SK-N-SH (cell line): Measurements from ENCODE around the gene PBX3.

Experiments
- CTCF ChIP-seq: fragments of 200-600 bp; sonication (generic); IDR thresholded peaks from 2 replicates; pipeline ENCODE4 v1.6.1; 2017; ENCODE audit warnings: antibody characterized with exemption, mild to moderate bottlenecking, moderate library complexity
- EP300 ChIP-seq, 2 experiments: IDR thresholded peaks; 2 replicates each; pipeline versions ENCODE4 v1.4.0 to v1.6.1; 2012; ENCODE audit warnings: borderline replicate concordance in 1 of 2, low read depth in 1 of 2, low read length in 1 of 2
- NRF1 ChIP-seq: IDR thresholded peaks from 2 replicates; pipeline ENCODE4 v1.6.1; 2012; ENCODE audit warnings: low read depth, mild to moderate bottlenecking, low read length
- TCF12 ChIP-seq: IDR thresholded peaks from 2 replicates; pipeline ENCODE4 v1.4.0; 2012

DNA sequence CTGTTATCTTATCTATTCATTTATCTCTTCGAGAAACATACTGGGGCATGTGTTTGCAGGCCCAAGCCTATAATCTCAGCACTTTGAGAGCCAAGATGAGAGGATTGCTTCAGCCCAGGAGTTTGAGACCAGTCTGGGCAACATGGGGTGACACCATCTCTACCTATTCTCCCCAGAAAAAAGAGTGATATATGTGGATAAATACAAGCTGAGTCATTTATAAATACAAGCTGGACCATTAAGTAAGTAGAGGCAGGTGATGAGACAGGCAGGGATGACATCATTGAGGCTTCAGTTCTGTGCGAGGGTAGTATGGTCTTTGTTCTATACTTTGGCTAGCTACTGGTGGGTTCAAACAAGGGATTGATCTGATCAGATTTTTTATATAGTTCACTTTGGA is 25.6 kb downstream of the PBX3 start:
- no peak for TF ChIP-seq TCF12
- TF ChIP-seq NRF1, result no peak
- no peak for TF ChIP-seq CTCF
- TF ChIP-seq EP300 (IDR thresholded peaks at IDR 0.05; ENCODE audit: borderline replicate concordance in 1 of 2, low read depth in 1 of 2, low read length in 1 of 2), result no peak
